CD4-positive, alpha-beta memory T cell (primary cell): Measurements from ENCODE around the gene ERG. TPM values are rescaled to one million over a fixed set of nuclear protein-coding genes. Genes with fewer than 3 reads are reported as not detected.

Experiments used
- CTCF ChIA-PET: fragments of 350-600 bp; sonication (Branson Sonifier 250); formaldehyde crosslinking; loops from one replicate; lab custom pipeline; 2021; ENCODE audit warnings: inconsistent platforms; ENCODE audit not compliant: partially characterized antibody; lab: Charles Lee
- POLR2A ChIA-PET: fragments of 350-600 bp; sonication (Branson Sonifier 250); formaldehyde crosslinking; loops from one replicate; lab custom pipeline; 2021; ENCODE audit not compliant: partially characterized antibody; lab: Charles Lee
- DNase-seq, 5 donors: peaks; one replicate each; pipeline versions ENCODE4 v3.0.0 to v3.0.0-alpha.2; 2020 to 2022; ENCODE audit warnings: mixed read lengths in 1 of 5
- H3K27ac ChIP-seq: one replicate; pipeline ENCODE4 v1.7.0; 2013; ENCODE audit warnings: low read depth, low read length
- H3K27me3 ChIP-seq: 2 replicates; pipeline ENCODE4 v1.7.0; 2013; ENCODE audit warnings: mild to moderate bottlenecking, low read length, moderate library complexity; ENCODE audit not compliant: insufficient read depth
- H3K36me3 ChIP-seq: 2 replicates; pipeline ENCODE4 v1.7.0; 2013; ENCODE audit warnings: mild to moderate bottlenecking, low read length, moderate library complexity; ENCODE audit not compliant: insufficient read depth
- H3K4me1 ChIP-seq: 2 replicates; pipeline ENCODE4 v1.7.0; 2013; ENCODE audit warnings: mild to moderate bottlenecking, low read length, moderate library complexity; ENCODE audit not compliant: insufficient read depth
- H3K4me3 ChIP-seq, 2 donors: one replicate each; pipeline ENCODE4 v1.7.0; 2013; ENCODE audit warnings: low read length in 2 of 2, mild to moderate bottlenecking in 1 of 2
- H3K9me3 ChIP-seq, 2 donors: one replicate each; pipeline ENCODE4 v1.7.0; 2013; ENCODE audit warnings: low read length in 2 of 2, control low read depth in 1 of 2; ENCODE audit not compliant: control insufficient read depth in 1 of 2
- H3K27ac Mint-ChIP-seq, 7 donors: one replicate each; pipeline ENCODE4 v1.8.0; 2020 to 2021; ENCODE audit warnings: mixed read lengths in 7 of 7, mild to moderate bottlenecking in 6 of 7, inconsistent platforms in 3 of 7, moderate library complexity in 3 of 7
- H3K27me3 Mint-ChIP-seq, 2 donors: one replicate each; pipeline ENCODE4 v1.8.0; 2020 to 2021; ENCODE audit warnings: mixed read lengths in 2 of 2
- H3K36me3 Mint-ChIP-seq, 2 donors: one replicate each; pipeline ENCODE4 v1.8.0; 2020 to 2021; ENCODE audit warnings: mixed read lengths in 2 of 2, inconsistent platforms in 1 of 2, mild to moderate bottlenecking in 1 of 2
- H3K4me1 Mint-ChIP-seq, 4 donors: one replicate each; pipeline ENCODE4 v1.8.0; 2020 to 2021; ENCODE audit warnings: mixed read lengths in 4 of 4, mild to moderate bottlenecking in 1 of 4
- H3K4me3 Mint-ChIP-seq, 8 donors: one replicate each; pipeline ENCODE4 v1.8.0; 2020 to 2021; ENCODE audit warnings: mixed read lengths in 8 of 8, mild to moderate bottlenecking in 7 of 8, moderate library complexity in 6 of 8, inconsistent platforms in 3 of 8
- H3K9me3 Mint-ChIP-seq, 8 donors: one replicate each; pipeline ENCODE4 v1.8.0; 2020 to 2021; ENCODE audit warnings: mixed read lengths in 8 of 8, mild to moderate bottlenecking in 5 of 8, inconsistent platforms in 3 of 8, moderate library complexity in 1 of 8
- intact Hi-C: fragments of 100-400 bp; cut with micrococcal nuclease; formaldehyde crosslinking; loops from one replicate; pipeline ENCODE4 v1.15.1; 2023
- polyA plus RNA-seq, 2 donors: library from polyadenylated mRNA; unstranded; fragments of 300-500 nt; fragmentation: Illumina TruSeq; gene quantifications; one replicate each; pipeline ENCODE4 v1.2.3, GENCODE V29; 2021
- total RNA-seq, 2 experiments: library from RNA; stranded (reverse); gene quantifications; one replicate each; pipeline ENCODE4 v1.2.3, GENCODE V29; 2021

ERG gene
- total and polyA plus RNA-seq, 4 experiments from 2014 or later, result not detected

- H3K27me3 Mint-ChIP-seq, result peaks cover 2 to 15% of the 10 kb centered on the region in 2 donors
- intact Hi-C loops, result no loop called here
These were observed 94.1 kb downstream of the ERG start for GRCh38 chr21:38404177-38404576.

DNA sequence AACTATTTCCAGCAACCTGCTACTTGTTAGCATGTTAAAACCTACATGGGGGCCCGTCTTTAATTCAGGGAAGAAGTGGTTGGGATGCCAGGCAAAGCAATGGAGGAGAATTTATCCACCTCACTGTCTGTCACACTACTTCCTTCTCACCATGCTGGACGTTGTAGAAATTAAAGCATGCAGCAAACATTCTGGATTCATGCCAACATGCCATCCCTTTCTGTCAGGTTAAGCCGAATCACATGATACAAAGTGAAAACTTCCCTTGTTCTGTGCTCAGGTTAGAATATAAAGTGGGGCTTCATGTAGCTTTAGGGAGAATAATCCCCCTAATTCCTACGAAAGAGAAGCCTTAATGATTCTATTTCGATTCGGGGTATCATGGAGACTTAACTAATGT, 95.5 kb downstream of the ERG start:
- CTCF ChIA-PET, result interaction anchor here (0.8 to 2.1 kb wide), 2 partner anchors 10 to 17 kb away, joined by 3 to 5 read pairs; no protein-coding TSS in a partner anchor
- Mint-ChIP-seq H3K4me3 (no peak overlapping the region), H3K36me3 (no peaks in the 10 kb centered on the region), H3K9me3 (peaks cover 0 to 3% (median 0%) of the 10 kb centered on the region in 8 donors), H3K27ac (no peak overlapping the region), H3K4me1 (no peaks in the 10 kb centered on the region), H3K27me3 (peaks cover 4 to 10% of the 10 kb centered on the region in 2 donors)
- Histone ChIP-seq H3K9me3 (no peaks in the 10 kb centered on the region), H3K36me3 (no peaks in the 10 kb centered on the region), H3K4me1 (no peaks in the 10 kb centered on the region), H3K27ac (no peak overlapping the region), H3K4me3 (no peak overlapping the region), H3K27me3 (no peaks in the 10 kb centered on the region)
- POLR2A ChIA-PET, result no interaction called here
- no peak for DNase-seq
- intact Hi-C loops, result no loop called here

More at GRCh38 chr21:38404177-38404576, 94.1 kb downstream of the ERG start:
- ChIA-PET CTCF (interaction anchor here (2.1 kb wide), 1 partner anchor 11 kb away, joined by 5 read pairs; no protein-coding TSS in a partner anchor), POLR2A (no interaction called here)
- Mint-ChIP-seq H3K36me3 (no peaks in the 10 kb centered on the region), H3K4me3 (no peak overlapping the region), H3K4me1 (no peaks in the 10 kb centered on the region), H3K9me3 (peaks cover 0 to 6% (median under 1%) of the 10 kb centered on the region in 8 donors), H3K27ac (no peak overlapping the region)
- no peaks in the 10 kb centered on the region for H3K4me1 ChIP-seq
- no peak overlapping the region for H3K27ac ChIP-seq
- no peak for DNase-seq
- no peaks in the 10 kb centered on the region for H3K36me3 ChIP-seq
- no peaks in the 10 kb centered on the region for H3K27me3 ChIP-seq
- no peaks in the 10 kb centered on the region for H3K9me3 ChIP-seq
- no peak overlapping the region for H3K4me3 ChIP-seq

- Mint-ChIP-seq H3K36me3 (no peaks in the 10 kb centered on the region), H3K27me3 (peaks cover 4 to 10% of the 10 kb centered on the region in 2 donors), H3K9me3 (peaks cover 0 to 3% (median 0%) of the 10 kb centered on the region in 8 donors), H3K27ac (no peak overlapping the region), H3K4me3 (no peak overlapping the region), H3K4me1 (no peaks in the 10 kb centered on the region)
- Histone ChIP-seq H3K4me1 (no peaks in the 10 kb centered on the region), H3K36me3 (no peaks in the 10 kb centered on the region), H3K4me3 (no peak overlapping the region), H3K27me3 (no peaks in the 10 kb centered on the region), H3K9me3 (no peaks in the 10 kb centered on the region), H3K27ac (no peak overlapping the region)
- no peak for DNase-seq
- intact Hi-C loops, result no loop called here
- POLR2A ChIA-PET, result no interaction called here
- CTCF ChIA-PET, result no interaction called here
These were observed 96.0 kb downstream of the ERG start for GRCh38 chr21:38402291-38402690.

DNA sequence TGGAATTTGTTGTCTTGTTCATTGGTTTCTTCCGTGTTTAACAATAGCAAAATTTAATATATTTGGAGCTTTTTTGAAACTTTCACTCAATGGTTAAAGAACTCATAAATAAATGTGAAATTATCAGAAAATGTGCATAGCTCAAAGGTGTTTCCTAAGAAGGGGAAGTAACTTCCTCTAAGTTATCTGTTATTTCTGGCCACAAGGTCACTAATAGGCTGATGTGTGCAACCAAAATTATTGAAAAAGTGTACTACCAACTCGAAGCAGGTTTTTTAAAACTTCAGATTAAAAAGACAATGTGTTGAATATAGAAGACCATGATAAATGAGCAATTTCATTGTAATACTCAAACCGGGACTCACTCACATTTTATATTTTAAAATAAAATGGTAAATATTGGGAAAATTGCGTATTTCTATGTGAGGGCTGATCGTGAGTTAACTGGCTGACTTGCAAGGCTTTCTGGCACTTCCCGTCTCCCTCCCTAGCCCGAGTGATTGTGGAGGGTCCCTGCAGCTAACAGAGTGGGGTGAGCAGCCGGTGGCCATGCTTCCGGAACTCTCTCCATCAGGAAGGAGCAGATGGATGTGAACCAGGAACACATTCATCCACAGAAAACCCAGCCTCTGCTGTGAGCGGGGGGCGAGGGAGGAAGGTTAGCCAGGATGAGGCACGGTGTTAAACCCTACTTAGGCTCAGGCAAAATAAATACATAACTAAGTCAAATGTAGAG, 96.9 kb downstream of the ERG start:
- Histone ChIP-seq H3K4me1 (no peaks in the 10 kb centered on the region), H3K4me3 (no peak overlapping the region), H3K27me3 (no peaks in the 10 kb centered on the region), H3K36me3 (no peaks in the 10 kb centered on the region), H3K9me3 (no peaks in the 10 kb centered on the region), H3K27ac (no peak overlapping the region)
- Mint-ChIP-seq H3K4me3 (no peak overlapping the region), H3K9me3 (peaks cover 0 to 4% (median 2%) of the 10 kb centered on the region in 8 donors), H3K27ac (no peak overlapping the region), H3K27me3 (peaks cover 7 to 15% of the 10 kb centered on the region in 2 donors), H3K36me3 (no peaks in the 10 kb centered on the region), H3K4me1 (no peaks in the 10 kb centered on the region)
- CTCF ChIA-PET, result no interaction called here
- no peak for DNase-seq
- POLR2A ChIA-PET, result no interaction called here
- intact Hi-C loops, result no loop called here

DNA sequence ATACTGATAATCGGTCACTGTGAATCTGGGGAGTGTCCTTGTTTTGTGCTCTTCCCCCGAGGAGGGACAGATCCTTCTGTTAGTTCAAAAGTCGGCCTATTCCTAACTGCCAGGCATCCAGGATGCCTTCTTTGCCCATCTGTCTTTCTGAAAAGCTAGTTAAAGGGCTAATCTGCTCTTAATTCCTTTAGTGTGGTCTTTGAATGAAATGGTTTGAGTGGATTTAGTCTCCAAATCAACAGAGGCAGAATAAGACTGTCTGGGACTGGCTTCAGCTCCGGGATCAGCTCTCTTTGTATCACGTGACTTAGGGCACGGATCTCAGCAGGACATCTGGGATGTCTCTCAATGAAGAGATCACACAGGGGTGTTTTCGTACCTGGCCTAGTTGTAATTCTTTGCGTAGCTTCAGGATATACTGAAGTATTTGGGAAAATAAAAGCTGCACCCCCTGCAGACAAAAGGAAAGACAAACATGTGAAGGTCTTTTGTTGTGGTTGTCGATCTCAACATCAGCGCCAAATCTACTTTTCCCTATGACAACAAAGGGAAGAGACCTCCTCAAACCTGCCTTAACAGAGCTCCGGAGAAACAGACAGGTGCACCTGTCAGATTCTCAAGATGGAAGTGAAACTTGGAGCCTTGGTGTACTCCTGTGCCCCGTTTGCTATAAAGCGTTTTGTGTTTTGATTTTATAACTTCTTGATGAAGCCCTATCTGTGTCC, 97.9 kb downstream of the ERG start:
- H3K4me1 ChIP-seq, result no peaks in the 10 kb centered on the region
- no peak overlapping the region for H3K27ac ChIP-seq
- Mint-ChIP-seq H3K36me3 (no peaks in the 10 kb centered on the region), H3K9me3 (peaks cover 0 to 4% (median 2%) of the 10 kb centered on the region in 8 donors), H3K4me3 (no peak overlapping the region), H3K27ac (no peak overlapping the region), H3K4me1 (no peaks in the 10 kb centered on the region), H3K27me3 (peaks cover 9 to 15% of the 10 kb centered on the region in 2 donors)
- H3K36me3 ChIP-seq, result no peaks in the 10 kb centered on the region
- H3K27me3 ChIP-seq, result no peaks in the 10 kb centered on the region
- CTCF ChIA-PET, result no interaction called here
- no peak overlapping the region for H3K4me3 ChIP-seq
- intact Hi-C loops, result no loop called here
- POLR2A ChIA-PET, result no interaction called here
- no peak for DNase-seq
- H3K9me3 ChIP-seq, result no peaks in the 10 kb centered on the region

DNA sequence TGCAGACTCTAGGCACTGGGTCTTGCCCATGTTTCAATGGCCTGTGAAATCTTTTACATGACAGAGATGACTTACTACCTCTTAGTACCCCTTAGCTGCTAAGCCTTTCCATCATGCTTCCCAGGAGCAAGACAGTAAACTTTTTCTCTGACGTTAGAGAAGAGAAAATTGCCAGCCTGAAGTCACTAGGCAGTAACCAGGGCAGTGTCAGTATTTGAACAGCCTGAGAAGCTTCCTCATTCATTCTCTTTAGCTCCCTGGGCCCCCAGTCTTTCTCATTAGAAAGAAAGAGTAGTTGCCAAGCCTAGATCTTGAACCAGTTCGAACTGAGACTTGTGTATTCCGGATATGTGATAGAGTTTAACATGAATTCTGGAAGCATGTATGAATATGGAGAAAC, 99.2 kb downstream of the ERG start:
- Mint-ChIP-seq H3K27me3 (peaks cover 7 to 16% of the 10 kb centered on the region in 2 donors), H3K4me3 (no peak overlapping the region), H3K27ac (no peak overlapping the region), H3K36me3 (no peaks in the 10 kb centered on the region), H3K9me3 (peaks cover 0 to 4% (median 1%) of the 10 kb centered on the region in 8 donors), H3K4me1 (no peaks in the 10 kb centered on the region)
- H3K27ac ChIP-seq, result no peak overlapping the region
- no peaks in the 10 kb centered on the region for H3K27me3 ChIP-seq
- POLR2A ChIA-PET, result no interaction called here
- CTCF ChIA-PET, result no interaction called here
- H3K4me3 ChIP-seq, result no peak overlapping the region
- H3K9me3 ChIP-seq, result no peaks in the 10 kb centered on the region
- no peaks in the 10 kb centered on the region for H3K36me3 ChIP-seq
- H3K4me1 ChIP-seq, result no peaks in the 10 kb centered on the region
- no peak for DNase-seq
- intact Hi-C loops, result no loop called here

- Mint-ChIP-seq H3K27me3 (peaks cover 10 to 13% of the 10 kb centered on the region in 2 donors), H3K9me3 (peaks cover 0 to 4% (median 0%) of the 10 kb centered on the region in 8 donors), H3K4me3 (no peak overlapping the region), H3K27ac (no peak overlapping the region), H3K4me1 (no peaks in the 10 kb centered on the region), H3K36me3 (no peaks in the 10 kb centered on the region)
- Histone ChIP-seq H3K27me3 (no peaks in the 10 kb centered on the region), H3K36me3 (no peaks in the 10 kb centered on the region), H3K27ac (no peak overlapping the region), H3K4me1 (no peaks in the 10 kb centered on the region), H3K9me3 (no peaks in the 10 kb centered on the region), H3K4me3 (no peak overlapping the region)
- ChIA-PET CTCF (no interaction called here), POLR2A (no interaction called here)
- no peak for DNase-seq
- intact Hi-C loops, result no loop called here
These were observed 102.0 kb downstream of the ERG start for GRCh38 chr21:38396325-38396724.
